ENCODE data around the gene GPR137B. TPM values are rescaled to one million over a fixed set of nuclear protein-coding genes. Genes with fewer than 3 reads are reported as not detected.

The GPR137B gene
- total and polyA plus RNA-seq, 2 of the 8 experiments (the other 6 are each of a cell fraction or from before 2014, with no cell fraction given), result 6.9 to 7.7 TPM

GRCh38 chr1:236113324-236114032 is 28.9 kb upstream of the GPR137B start (continued):
- TF ChIP-seq SAP30 (IDR thresholded peaks at IDR 0.05; ENCODE audit: insufficient read depth, insufficient replicate concordance, low read length) (no peak), CREB1 (IDR thresholded peaks at IDR 0.05) (no peak)
